Colonic mucosa (tissue), 4 donors: ENCODE results near the gene EFNA2. TPM values are rescaled to one million over a fixed set of nuclear protein-coding genes. Genes with fewer than 3 reads are reported as not detected.

ENCODE experiments used
- DNase-seq: peaks from one replicate; pipeline ENCODE4 v3.0.0-alpha.2; 2020
- H3K27ac ChIP-seq: fragments of 200-600 bp; one replicate; pipeline ENCODE4 v1.8.0; 2021
- H3K27me3 ChIP-seq: fragments of 200-600 bp; one replicate; pipeline ENCODE4 v1.8.0; 2021
- H3K36me3 ChIP-seq: fragments of 200-600 bp; one replicate; pipeline ENCODE4 v1.8.0; 2021
- H3K4me1 ChIP-seq: fragments of 200-600 bp; one replicate; pipeline ENCODE4 v1.8.0; 2021; ENCODE audit warnings: mild to moderate bottlenecking
- H3K4me3 ChIP-seq: fragments of 200-600 bp; one replicate; pipeline ENCODE4 v1.8.0; 2021
- H3K9ac ChIP-seq, 2 donors: one replicate each; pipeline ENCODE4 v1.7.0; 2013; ENCODE audit warnings: control low read depth in 2 of 2, low read depth in 2 of 2, low read length in 2 of 2
- H3K9me3 ChIP-seq: fragments of 200-600 bp; one replicate; pipeline ENCODE4 v1.8.0; 2021
- intact Hi-C: fragments of 100-400 bp; cut with DNase I; formaldehyde crosslinking; loops from one replicate; pipeline ENCODE4 v1.14.1; 2022
- total RNA-seq, 2 donors: library from RNA; stranded (reverse); fragmentation: NEBNext Ultra II Directional in 1 of 2; extraction: Animal tissue kit (Norgen Biotek cat#: 25700) in 1 of 2; gene quantifications; one replicate each; pipeline ENCODE4 v1.2.1, GENCODE V29; 2021
- TF ChIP-seq, protein P1 (sequence below): fragments of 200-600 bp; IDR thresholded peaks from one replicate; pipeline ENCODE4 v1.8.0; 2022; ENCODE audit warnings: antibody characterized with exemption, mild to moderate bottlenecking
- donor health status: healthy.
- donor health status: DM: no; HTN: no; CAD: no.
- donor health status: DM: no; HTN: no; CAD: no.

EFNA2 gene
- total RNA-seq, 2 donors from 2014 or later = 72.8 to 86.1 TPM

DNA sequence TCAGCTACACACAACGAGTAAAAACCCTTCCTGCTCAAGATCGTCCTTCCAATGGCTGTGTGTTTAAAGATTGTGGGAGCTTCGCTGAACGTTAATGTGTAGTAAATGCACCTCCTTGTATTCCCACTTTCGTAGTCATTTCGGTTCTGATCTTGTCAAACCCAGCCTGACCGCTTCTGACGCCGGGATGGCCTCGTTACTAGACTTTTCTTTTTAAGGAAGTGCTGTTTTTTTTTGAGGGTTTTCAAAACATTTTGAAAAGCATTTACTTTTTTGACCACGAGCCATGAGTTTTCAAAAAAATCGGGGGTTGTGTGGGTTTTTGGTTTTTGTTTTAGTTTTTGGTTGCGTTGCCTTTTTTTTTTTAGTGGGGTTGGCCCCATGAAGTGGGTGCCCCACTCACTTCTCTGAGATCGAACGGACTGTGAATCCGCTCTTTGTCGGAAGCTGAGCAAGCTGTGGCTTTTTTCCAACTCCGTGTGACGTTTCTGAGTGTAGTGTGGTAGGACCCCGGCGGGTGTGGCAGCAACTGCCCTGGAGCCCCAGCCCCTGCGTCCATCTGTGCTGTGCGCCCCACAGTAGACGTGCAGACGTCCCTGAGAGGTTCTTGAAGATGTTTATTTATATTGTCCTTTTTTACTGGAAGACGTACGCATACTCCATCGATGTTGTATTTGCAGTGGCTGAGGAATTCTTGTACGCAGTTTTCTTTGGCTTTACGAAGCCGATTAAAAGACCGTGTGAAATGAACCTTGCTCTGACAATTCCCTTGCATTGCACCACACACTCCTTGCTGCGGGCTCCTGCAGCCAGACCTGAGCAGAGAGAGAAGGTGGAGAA, 13.0 kb upstream of the EFNA2 start:
- H3K9me3 ChIP-seq = no peaks in the 10 kb centered on the region
- peaks cover 10% of the 10 kb centered on the region for H3K36me3 ChIP-seq
- peaks cover 57% of the 10 kb centered on the region for H3K4me1 ChIP-seq
- DNase-seq = no peak
- intact Hi-C loops = no loop called here
- H3K4me3 ChIP-seq = peak overlapping the region; percentile 2
- H3K9ac ChIP-seq = peak overlapping the region in 1 of 2 donors; percentile 76
- peak overlapping the region; percentile 27 for H3K27ac ChIP-seq
- H3K27me3 ChIP-seq = no peaks in the 10 kb centered on the region
- TF ChIP-seq, protein P1, sequence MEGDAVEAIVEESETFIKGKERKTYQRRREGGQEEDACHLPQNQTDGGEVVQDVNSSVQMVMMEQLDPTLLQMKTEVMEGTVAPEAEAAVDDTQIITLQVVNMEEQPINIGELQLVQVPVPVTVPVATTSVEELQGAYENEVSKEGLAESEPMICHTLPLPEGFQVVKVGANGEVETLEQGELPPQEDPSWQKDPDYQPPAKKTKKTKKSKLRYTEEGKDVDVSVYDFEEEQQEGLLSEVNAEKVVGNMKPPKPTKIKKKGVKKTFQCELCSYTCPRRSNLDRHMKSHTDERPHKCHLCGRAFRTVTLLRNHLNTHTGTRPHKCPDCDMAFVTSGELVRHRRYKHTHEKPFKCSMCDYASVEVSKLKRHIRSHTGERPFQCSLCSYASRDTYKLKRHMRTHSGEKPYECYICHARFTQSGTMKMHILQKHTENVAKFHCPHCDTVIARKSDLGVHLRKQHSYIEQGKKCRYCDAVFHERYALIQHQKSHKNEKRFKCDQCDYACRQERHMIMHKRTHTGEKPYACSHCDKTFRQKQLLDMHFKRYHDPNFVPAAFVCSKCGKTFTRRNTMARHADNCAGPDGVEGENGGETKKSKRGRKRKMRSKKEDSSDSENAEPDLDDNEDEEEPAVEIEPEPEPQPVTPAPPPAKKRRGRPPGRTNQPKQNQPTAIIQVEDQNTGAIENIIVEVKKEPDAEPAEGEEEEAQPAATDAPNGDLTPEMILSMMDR = no peak

GRCh38 chr19:1273263-1274041, 12.2 kb upstream of the EFNA2 start:
- Histone ChIP-seq H3K27ac (peak overlapping the region; percentile 27), H3K4me3 (peak overlapping the region; percentile 2), H3K9ac (peak overlapping the region in 1 of 2 donors; percentile 76)

DNA sequence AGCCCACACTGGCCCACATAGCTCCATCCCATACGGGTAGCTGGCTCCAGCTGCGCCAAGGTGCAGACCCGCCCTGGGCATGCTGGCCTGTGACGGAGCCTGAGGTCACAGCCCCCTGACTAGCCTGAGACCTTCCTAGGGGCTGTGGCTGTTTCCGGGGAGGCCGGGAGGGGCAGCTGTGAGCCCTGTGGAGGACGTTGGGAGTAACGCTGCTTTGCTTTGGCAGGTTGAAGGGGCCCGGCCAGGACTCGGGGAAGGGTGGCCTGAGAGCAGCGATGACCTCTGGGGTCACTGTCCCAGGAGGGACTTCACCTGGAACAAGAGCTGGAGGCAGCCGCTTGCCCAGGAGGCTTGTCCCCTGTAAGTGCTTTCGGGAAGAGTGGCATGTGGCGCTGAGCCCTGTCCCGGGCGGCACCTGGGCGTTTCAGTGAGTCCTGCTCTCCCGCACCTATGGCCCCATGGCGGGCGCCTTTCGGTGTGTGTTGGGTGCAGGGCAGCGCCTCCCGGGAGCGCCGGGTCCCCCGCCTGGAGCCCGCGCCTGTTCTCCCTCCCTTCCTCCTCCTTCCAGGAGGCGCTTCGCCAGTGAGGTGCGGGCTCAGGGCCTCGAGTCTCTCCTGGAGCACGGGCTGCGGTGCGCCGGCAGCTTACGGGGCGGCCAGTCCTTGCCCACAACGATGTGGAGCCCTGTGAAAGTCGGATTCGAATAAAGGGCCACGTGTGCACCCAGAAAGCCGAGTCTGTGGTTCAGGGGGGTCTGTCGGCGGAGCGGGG, 11.4 kb upstream of the EFNA2 start:
- intact Hi-C loops = no loop called here
- peaks cover 45% of the 10 kb centered on the region for H3K4me1 ChIP-seq
- H3K27ac ChIP-seq = peak overlapping the region; percentile 99
- H3K27me3 ChIP-seq = no peaks in the 10 kb centered on the region
- TF ChIP-seq, protein P1 = no peak
- peak overlapping the region; percentile 67 for H3K4me3 ChIP-seq
- H3K9ac ChIP-seq = peak overlapping the region; percentile 55 to 98
- peaks cover 10% of the 10 kb centered on the region for H3K36me3 ChIP-seq
- no peak for DNase-seq
- no peaks in the 10 kb centered on the region for H3K9me3 ChIP-seq

More at GRCh38 chr19:1273263-1274041, 12.2 kb upstream of the EFNA2 start:
- Histone ChIP-seq H3K27me3 (no peaks in the 10 kb centered on the region), H3K36me3 (peaks cover 10% of the 10 kb centered on the region), H3K9me3 (no peaks in the 10 kb centered on the region), H3K4me1 (peaks cover 49% of the 10 kb centered on the region)
- no peak for DNase-seq
- intact Hi-C loops = no loop called here
- TF ChIP-seq, protein P1 = no peak

- H3K36me3 ChIP-seq = peaks cover 10% of the 10 kb centered on the region
- H3K27me3 ChIP-seq = no peaks in the 10 kb centered on the region
- TF ChIP-seq, protein P1 = no peak
- intact Hi-C loops = loop anchor here (5.0 kb wide), 1 partner anchor 97 kb away; no protein-coding TSS in a partner anchor
- H3K4me3 ChIP-seq = peak overlapping the region; percentile 67
- peaks cover 45% of the 10 kb centered on the region for H3K4me1 ChIP-seq
- peak overlapping the region; percentile 99 for H3K27ac ChIP-seq
- peak overlapping the region; percentile 55 to 98 for H3K9ac ChIP-seq
- DNase-seq = no peak
- no peaks in the 10 kb centered on the region for H3K9me3 ChIP-seq
These were observed 10.8 kb upstream of the EFNA2 start for GRCh38 chr19:1274852-1275259.
